ENCODE data around the gene SYNJ1.
"Not testable (repeated sequence)": the region's sequence is repeated elsewhere in the genome, so short reads cannot be mapped to it uniquely, and the experiment has no call there.

SYNJ1 gene

GRCh38 chr21:32727687-32728455, at the start of gene SYNJ1:
TSS of gene SYNJ1 (minus strand) at chr21:32728013. CDS start at chr21:32726895, 1,118 bp downstream.
- intact Hi-C loops (cut with DNase I): loop anchor here (2.0 to 5.0 kb wide), 2 partner anchors 43 to 116 kb away; partner anchors contain the start of genes CFAP298 and PAXBP1
- peak; percentile 81 to 98 (median 96) for DNase-seq

GRCh38 chr21:32777269-32777668, 49.5 kb upstream of the SYNJ1 start:
- no peak for DNase-seq
- intact Hi-C loops (cut with DNase I): no loop called here

- no peak for DNase-seq
- intact Hi-C loops (cut with DNase I): no loop called here
Measured at GRCh38 chr21:32776743-32777142, 48.9 kb upstream of the SYNJ1 start.

GRCh38 chr21:32773048-32773344, 45.2 kb upstream of the SYNJ1 start:
- intact Hi-C loops (cut with DNase I); DNase-seq: not testable (repeated sequence)

- intact Hi-C loops (cut with DNase I): no loop called here
- peak in 8 of 42 donors; percentile 11 to 59 (median 18) for DNase-seq
Measured at GRCh38 chr21:32772281-32773047, 44.7 kb upstream of the SYNJ1 start.

- peak in 37 of 42 donors; percentile 6 to 61 (median 33) for DNase-seq
- intact Hi-C loops (cut with DNase I): loop anchor here (2.0 kb wide), 1 partner anchor 44 kb away; no protein-coding TSS in a partner anchor
Measured at GRCh38 chr21:32770871-32771523, 43.2 kb upstream of the SYNJ1 start.

- intact Hi-C loops (cut with DNase I): no loop called here
- no peak for DNase-seq
Measured at GRCh38 chr21:32768530-32768929, 40.7 kb upstream of the SYNJ1 start.

- intact Hi-C loops (cut with DNase I): no loop called here
- no peak for DNase-seq
Measured at GRCh38 chr21:32765058-32765457, 37.2 kb upstream of the SYNJ1 start.

GRCh38 chr21:32764186-32764585, 36.4 kb upstream of the SYNJ1 start:
- intact Hi-C loops (cut with DNase I): no loop called here

GRCh38 chr21:32757804-32758203, 30.0 kb upstream of the SYNJ1 start:
- intact Hi-C loops (cut with DNase I): no loop called here
- DNase-seq: no peak

More at GRCh38 chr21:32764186-32764585, 36.4 kb upstream of the SYNJ1 start:
- no peak for DNase-seq

- DNase-seq: no peak
Measured at GRCh38 chr21:32756096-32756495, 28.3 kb upstream of the SYNJ1 start.

GRCh38 chr21:32753818-32754585, 26.2 kb upstream of the SYNJ1 start:
- intact Hi-C loops (cut with DNase I): no loop called here
- no peak for DNase-seq

More at GRCh38 chr21:32756096-32756495, 28.3 kb upstream of the SYNJ1 start:
- intact Hi-C loops (cut with DNase I): no loop called here

- intact Hi-C loops (cut with DNase I): no loop called here
- DNase-seq: no peak
Measured at GRCh38 chr21:32750405-32750804, 22.6 kb upstream of the SYNJ1 start.

GRCh38 chr21:32749662-32750061, 21.8 kb upstream of the SYNJ1 start:
- intact Hi-C loops (cut with DNase I): no loop called here

GRCh38 chr21:32748529-32748928, 20.7 kb upstream of the SYNJ1 start:
- intact Hi-C loops (cut with DNase I): no loop called here
- DNase-seq: no peak

More at GRCh38 chr21:32749662-32750061, 21.8 kb upstream of the SYNJ1 start:
- no peak for DNase-seq

GRCh38 chr21:32747396-32747795, 19.6 kb upstream of the SYNJ1 start:
- no peak for DNase-seq
- intact Hi-C loops (cut with DNase I): no loop called here

GRCh38 chr21:32746711-32747110, 18.9 kb upstream of the SYNJ1 start:
- DNase-seq; intact Hi-C loops (cut with DNase I): not testable (repeated sequence)

- intact Hi-C loops (cut with DNase I): no loop called here
- no peak for DNase-seq
Measured at GRCh38 chr21:32742396-32742795, 14.6 kb upstream of the SYNJ1 start.

GRCh38 chr21:32741336-32741735, 13.5 kb upstream of the SYNJ1 start:
- intact Hi-C loops (cut with DNase I): no loop called here
- no peak for DNase-seq
